K562 (cell line): ENCODE measurements around the gene PODXL. TPM values are rescaled to one million over a fixed set of nuclear protein-coding genes. Genes with fewer than 3 reads are reported as not detected.

Source experiments
- C11orf30 ChIP-seq: fragments of 450-650 bp; IDR thresholded peaks from 2 replicates; pipeline ENCODE4 v1.6.1; 2016; ENCODE audit warnings: low read depth, mild to moderate bottlenecking
- CAMTA2 ChIP-seq: fragments of 250-450 bp; sonication (Bioruptor Pico); conservative IDR thresholded peaks from 2 replicates; pipeline ENCODE4 v1.5.1; 2022
- CCNT2 ChIP-seq: IDR thresholded peaks from 2 replicates; pipeline ENCODE4 v1.6.1; 2011; ENCODE audit warnings: borderline replicate concordance, low read depth, mild to moderate bottlenecking, moderate library complexity, mixed read lengths, low read length; ENCODE audit not compliant: insufficient read length; ENCODE audit errors: extremely low read depth
- CHD4 ChIP-seq: fragments of 200-600 bp; sonication (generic); IDR thresholded peaks from 3 replicates; pipeline ENCODE4 v1.6.1; 2012; ENCODE audit warnings: low read depth, mild to moderate bottlenecking, mixed read lengths, low read length, inconsistent platforms; ENCODE audit not compliant: insufficient read depth, insufficient replicate concordance, poor library complexity, severe bottlenecking
- DMBX1 ChIP-seq: fragments of 250-450 bp; sonication (Bioruptor Pico); IDR thresholded peaks from 2 replicates; pipeline ENCODE4 v1.8.0; 2022; ENCODE audit warnings: inconsistent platforms, mild to moderate bottlenecking, moderate library complexity, borderline replicate concordance
- FOXA3 ChIP-seq, 2 experiments: fragments of 450-650 bp in 1 of 2; sonication (generic) in 1 of 2; formaldehyde crosslinking; IDR thresholded peaks in 1 of 2; conservative IDR thresholded peaks in 1 of 2; 2 replicates each; pipeline versions ENCODE4 v1.4.0 to v1.8.0; 2020 to 2022; ENCODE audit warnings: mild to moderate bottlenecking in 2 of 2, missing genetic modification reagents in 1 of 2
- FOXP4 ChIP-seq: sonication (generic); formaldehyde crosslinking; IDR thresholded peaks from 2 replicates; pipeline ENCODE4 v1.8.0; 2022; ENCODE audit warnings: mild to moderate bottlenecking, missing genetic modification reagents, borderline replicate concordance
- GTF2E2 ChIP-seq: fragments of 200-800 bp; sonication (Bioruptor generic); IDR thresholded peaks from 2 replicates; pipeline ENCODE4 v1.6.1; 2016; ENCODE audit warnings: missing genetic modification characterization, missing compliant biosample characterization
- GTF2F1 ChIP-seq: IDR thresholded peaks from 2 replicates; pipeline ENCODE4 v1.6.1; 2011; ENCODE audit warnings: low read depth, low read length, improper control_type of control experiment
- PATZ1 ChIP-seq: fragments of 250-450 bp; sonication (Bioruptor Pico); IDR thresholded peaks from 2 replicates; pipeline ENCODE4 v1.5.0; 2020; ENCODE audit warnings: mild to moderate bottlenecking, borderline replicate concordance
- SMARCE1 ChIP-seq: fragments of 450-650 bp; IDR thresholded peaks from 2 replicates; pipeline ENCODE4 v1.7.1; 2016; ENCODE audit warnings: mild to moderate bottlenecking
- SOX6 ChIP-seq: fragments of 450-650 bp; IDR thresholded peaks from 2 replicates; pipeline ENCODE4 v1.6.1; 2014; ENCODE audit warnings: mild to moderate bottlenecking
- ZMIZ1 ChIP-seq, 2 experiments: fragments of 150-350 bp in 1 of 2; IDR thresholded peaks; 2 replicates each; pipeline ENCODE4 v1.6.1; 2012 to 2016; ENCODE audit warnings: low read depth in 2 of 2, low read length in 2 of 2, mild to moderate bottlenecking in 1 of 2, moderate library complexity in 1 of 2
- ZNF449 ChIP-seq: fragments of 250-450 bp; sonication (Bioruptor Pico); IDR thresholded peaks from 2 replicates; pipeline ENCODE4 v1.8.0; 2022; ENCODE audit warnings: moderate library complexity, mild to moderate bottlenecking, inconsistent platforms
- ZNF655 ChIP-seq: fragments of 250-450 bp; sonication (Bioruptor Pico); IDR thresholded peaks from 2 replicates; pipeline ENCODE4 v1.5.0; 2021
- ZNF830 ChIP-seq: fragments of 250-450 bp; sonication (Bioruptor Pico); IDR thresholded peaks from 2 replicates; pipeline ENCODE4 v1.5.0; 2021; ENCODE audit warnings: mild to moderate bottlenecking
- polyA plus RNA-seq, 8 experiments: library from polyadenylated mRNA; depleted of rRNA in 4 of 8; stranded (reverse) in 5 of 8; unstranded in 3 of 8; fragments of >200 nt; fragmentation: Nextera tagmentation in 2 of 8; fragmentation: Illumina TruSeq in 1 of 8; extraction: Ambion mirVana in 2 of 8; extraction: Trizol in 1 of 8; gene quantifications; 2 replicates each; pipeline versions ENCODE4 v1.2.1 to v1.2.3, GENCODE V29; 2011 to 2014; ENCODE audit warnings: inconsistent platforms in 1 of 8, missing spikeins in 1 of 8
- total RNA-seq, 7 experiments: library from RNA; depleted of rRNA in 6 of 7; stranded (reverse); fragments of >200 nt in 6 of 7; fragmentation: Illumina TruSeq in 2 of 7; extraction: Trizol in 2 of 7; gene quantifications; 2 replicates each; pipeline versions ENCODE4 v1.2.1 to v1.2.3, GENCODE V29; 2011 to 2021; ENCODE audit warnings: low replicate concordance in 1 of 7

PODXL gene
- total and polyA plus RNA-seq, 9 of the 15 experiments (the other 6 are each of a cell fraction or from before 2014, with no cell fraction given) = 0.01 to 0.73 (median 0.07) TPM

- TF ChIP-seq GTF2E2 (tag) (no peak), FOXA3 (CRISPR knock-in tag; conservative IDR thresholded peaks at IDR 0.05 in 1 of 2, IDR thresholded peaks at IDR 0.05 in 1 of 2) (no peak), ZNF655 (CRISPR knock-in tag) (no peak), ZNF449 (no peak), GTF2F1 (no peak), PATZ1 (CRISPR knock-in tag) (no peak), SMARCE1 (peak; percentile 75; the same call in 1 of the 2 replicates), CAMTA2 (CRISPR knock-in tag) (no peak), C11orf30 (no peak), CHD4 (no peak), DMBX1 (CRISPR knock-in tag) (peak; percentile 49; the same call in 1 of the 2 replicates), ZMIZ1 (IDR thresholded peaks at IDR 0.05; ENCODE audit: low read depth in 2 of 2, low read length in 2 of 2) (peak in 1 of 2 experiments; percentile 36; a peak in 1 of 4 replicates), SOX6 (peak; percentile 87), FOXP4 (no peak), CCNT2 (peak; percentile 61), ZNF830 (CRISPR knock-in tag) (no peak)
Measured at GRCh38 chr7:131586259-131586658, 29.8 kb upstream of the PODXL start (continued).
